SK-N-SH (cell line): Measurements from ENCODE around the gene GGPS1.
A peak's percentile ranks its signal among the peaks of the same experiment; 100 is the strongest.

ENCODE experiments used
- FOXM1 ChIP-seq: IDR thresholded peaks from 2 replicates; pipeline ENCODE4 v1.4.0; 2012; ENCODE audit warnings: low read depth, mild to moderate bottlenecking
- RCOR1 ChIP-seq: fragments of 150-350 bp; IDR thresholded peaks from 2 replicates; pipeline ENCODE4 v1.6.1; 2017; ENCODE audit warnings: antibody characterized with exemption, low read length
- RFX5 ChIP-seq: IDR thresholded peaks from 2 replicates; pipeline ENCODE4 v1.6.1; 2012; ENCODE audit warnings: mild to moderate bottlenecking, improper control_type of control experiment, low read length
- TCF12 ChIP-seq: IDR thresholded peaks from 2 replicates; pipeline ENCODE4 v1.4.0; 2012
- TF ChIP-seq, protein P1 (sequence below): fragments of 200-600 bp; sonication (generic); IDR thresholded peaks from 2 replicates; pipeline ENCODE4 v1.6.1; 2017; ENCODE audit warnings: antibody characterized with exemption, mild to moderate bottlenecking, moderate library complexity

DNA sequence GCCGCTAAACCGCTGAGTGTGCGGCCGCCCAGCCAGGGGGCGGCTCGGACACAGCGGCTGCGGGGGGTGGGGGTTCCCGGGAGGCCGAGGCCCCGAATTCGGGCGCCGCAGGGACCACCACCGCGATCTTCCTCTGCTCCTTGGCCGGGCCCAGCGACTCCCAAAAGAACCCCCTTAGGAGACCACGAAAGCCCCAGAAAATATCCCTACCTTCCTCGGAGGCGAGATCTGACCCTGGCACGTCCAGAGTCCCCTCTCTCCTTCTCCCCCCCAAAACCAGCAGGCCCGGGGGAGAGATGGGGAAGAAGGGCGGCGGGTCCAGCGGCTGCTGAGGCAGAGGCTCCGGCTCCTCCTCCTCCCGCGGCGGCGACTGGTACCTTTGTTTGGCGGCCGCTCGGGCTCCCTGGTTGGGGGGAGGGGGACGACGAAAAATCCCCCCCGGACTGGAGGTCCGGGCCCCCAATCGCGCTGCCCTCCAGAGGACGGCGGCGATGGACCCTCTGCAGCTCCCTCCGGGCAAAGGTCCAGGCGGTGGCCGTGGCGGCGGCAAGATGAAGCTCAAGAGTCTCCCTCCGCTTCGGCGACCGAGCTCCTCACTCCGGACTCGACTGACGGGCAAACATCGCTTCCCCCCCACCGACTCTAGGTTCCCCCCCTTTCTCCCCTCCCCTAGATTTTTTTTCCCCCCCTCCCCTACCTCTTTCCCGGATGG lies 655 bp upstream of the GGPS1 start, which contains the start of gene ARID4B:
- TF ChIP-seq, protein P1, sequence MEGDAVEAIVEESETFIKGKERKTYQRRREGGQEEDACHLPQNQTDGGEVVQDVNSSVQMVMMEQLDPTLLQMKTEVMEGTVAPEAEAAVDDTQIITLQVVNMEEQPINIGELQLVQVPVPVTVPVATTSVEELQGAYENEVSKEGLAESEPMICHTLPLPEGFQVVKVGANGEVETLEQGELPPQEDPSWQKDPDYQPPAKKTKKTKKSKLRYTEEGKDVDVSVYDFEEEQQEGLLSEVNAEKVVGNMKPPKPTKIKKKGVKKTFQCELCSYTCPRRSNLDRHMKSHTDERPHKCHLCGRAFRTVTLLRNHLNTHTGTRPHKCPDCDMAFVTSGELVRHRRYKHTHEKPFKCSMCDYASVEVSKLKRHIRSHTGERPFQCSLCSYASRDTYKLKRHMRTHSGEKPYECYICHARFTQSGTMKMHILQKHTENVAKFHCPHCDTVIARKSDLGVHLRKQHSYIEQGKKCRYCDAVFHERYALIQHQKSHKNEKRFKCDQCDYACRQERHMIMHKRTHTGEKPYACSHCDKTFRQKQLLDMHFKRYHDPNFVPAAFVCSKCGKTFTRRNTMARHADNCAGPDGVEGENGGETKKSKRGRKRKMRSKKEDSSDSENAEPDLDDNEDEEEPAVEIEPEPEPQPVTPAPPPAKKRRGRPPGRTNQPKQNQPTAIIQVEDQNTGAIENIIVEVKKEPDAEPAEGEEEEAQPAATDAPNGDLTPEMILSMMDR: no peak
- TF ChIP-seq RFX5: no peak
- no peak for TF ChIP-seq RCOR1
- 0 out of 2 replicates have a peak, but pooled peaks have one; percentile 18 for TF ChIP-seq TCF12
- TF ChIP-seq FOXM1: no peak
